ENCODE results near the gene RELA. TPM values are rescaled to one million over a fixed set of nuclear protein-coding genes. Genes with fewer than 3 reads are reported as not detected.

Gene RELA
- total RNA-seq, 6 experiments from 2014 or later: 66.9 to 72.7 (median 69.5) TPM

- Mint-ChIP-seq H3K4me1 (ENCODE audit: low read depth) (peaks cover 40% of the 10 kb centered on the region), H3K36me3 (ENCODE audit: low read depth) (peaks cover 12% of the 10 kb centered on the region), H3K27ac (no peak overlapping the region), H3K9me3 (no peaks in the 10 kb centered on the region), H3K27me3 (ENCODE audit: insufficient read depth) (peaks cover 7% of the 10 kb centered on the region), H3K4me3 (no peak overlapping the region)
- DNase-seq: no peak
- no peak for TF ChIP-seq CTCF (IDR thresholded peaks at IDR 0.05)
Observed at GRCh38 chr11:65646958-65647701, 15.6 kb downstream of the RELA start.

GRCh38 chr11:65646288-65646957 is 16.3 kb downstream of the RELA start:
- peaks cover 12% of the 10 kb centered on the region for H3K36me3 Mint-ChIP-seq (ENCODE audit: low read depth)
- no peak overlapping the region for H3K4me3 Mint-ChIP-seq
- H3K27ac Mint-ChIP-seq: no peak overlapping the region
- peaks cover 3% of the 10 kb centered on the region for H3K27me3 Mint-ChIP-seq (ENCODE audit: insufficient read depth)
- no peaks in the 10 kb centered on the region for H3K9me3 Mint-ChIP-seq
- no peak for DNase-seq
- no peak for TF ChIP-seq CTCF (IDR thresholded peaks at IDR 0.05)
- peaks cover 37% of the 10 kb centered on the region for H3K4me1 Mint-ChIP-seq (ENCODE audit: low read depth)

- Mint-ChIP-seq H3K4me3 (peak overlapping the region; percentile 53; the same call in 1 of the 2 replicates), H3K36me3 (ENCODE audit: low read depth) (peaks cover 12% of the 10 kb centered on the region), H3K27ac (peak overlapping the region; percentile 86), H3K27me3 (ENCODE audit: insufficient read depth) (peaks cover 3% of the 10 kb centered on the region), H3K9me3 (no peaks in the 10 kb centered on the region), H3K4me1 (ENCODE audit: low read depth) (peaks cover 34% of the 10 kb centered on the region)
- DNase-seq: peak; percentile 56
- no peak for TF ChIP-seq CTCF (IDR thresholded peaks at IDR 0.05)
Observed at GRCh38 chr11:65645710-65646109, 17.0 kb downstream of the RELA start.

GRCh38 chr11:65644837-65645236 is 17.9 kb downstream of the RELA start:
- Mint-ChIP-seq H3K4me1 (ENCODE audit: low read depth) (peaks cover 34% of the 10 kb centered on the region), H3K27ac (no peak overlapping the region; the same call in 1 of the 2 replicates)

GRCh38 chr11:65643971-65644370 is 18.7 kb downstream of the RELA start:
- H3K4me3 Mint-ChIP-seq: no peak overlapping the region
- TF ChIP-seq CTCF (IDR thresholded peaks at IDR 0.05): no peak
- H3K4me1 Mint-ChIP-seq (ENCODE audit: low read depth): peaks cover 36% of the 10 kb centered on the region
- no peak for DNase-seq
- H3K27ac Mint-ChIP-seq: no peak overlapping the region
- H3K27me3 Mint-ChIP-seq (ENCODE audit: insufficient read depth): peaks cover 7% of the 10 kb centered on the region
- H3K36me3 Mint-ChIP-seq (ENCODE audit: low read depth): peaks cover 12% of the 10 kb centered on the region
- H3K9me3 Mint-ChIP-seq: no peaks in the 10 kb centered on the region

More at GRCh38 chr11:65644837-65645236, 17.9 kb downstream of the RELA start:
- no peak for DNase-seq
- peaks cover 12% of the 10 kb centered on the region for H3K36me3 Mint-ChIP-seq (ENCODE audit: low read depth)
- no peak overlapping the region for H3K4me3 Mint-ChIP-seq
- no peaks in the 10 kb centered on the region for H3K9me3 Mint-ChIP-seq
- H3K27me3 Mint-ChIP-seq (ENCODE audit: insufficient read depth): peaks cover 3% of the 10 kb centered on the region
- TF ChIP-seq CTCF (IDR thresholded peaks at IDR 0.05): no peak

All from HFFc6 (cell line).